NCI-H524 treated with DMSO at 0.1 percent for 48 hours (cell line): ENCODE results near the gene EIF5A.

ENCODE experiments used
- DNase-seq: peaks from one replicate; lab custom pipeline; 2025; lab: John Stamatoyannopoulos, UW

Gene EIF5A

DNA sequence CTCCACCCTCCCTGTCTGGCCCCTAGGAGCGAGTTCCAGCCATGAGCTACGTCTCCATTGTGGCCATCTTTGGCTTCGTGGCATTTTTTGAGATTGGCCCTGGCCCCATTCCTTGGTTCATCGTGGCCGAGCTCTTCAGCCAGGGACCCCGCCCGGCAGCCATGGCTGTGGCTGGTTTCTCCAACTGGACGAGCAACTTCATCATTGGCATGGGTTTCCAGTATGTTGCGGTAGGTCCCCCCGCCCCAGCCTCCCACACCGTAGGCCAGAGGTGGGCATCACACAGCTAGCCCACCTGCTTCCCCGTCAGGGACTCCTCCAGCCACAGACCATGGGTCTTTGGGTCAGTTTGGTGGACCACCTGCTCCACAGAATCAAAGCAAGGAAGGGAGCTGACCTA lies 21.7 kb upstream of the EIF5A start:
- DNase-seq = no peak

DNA sequence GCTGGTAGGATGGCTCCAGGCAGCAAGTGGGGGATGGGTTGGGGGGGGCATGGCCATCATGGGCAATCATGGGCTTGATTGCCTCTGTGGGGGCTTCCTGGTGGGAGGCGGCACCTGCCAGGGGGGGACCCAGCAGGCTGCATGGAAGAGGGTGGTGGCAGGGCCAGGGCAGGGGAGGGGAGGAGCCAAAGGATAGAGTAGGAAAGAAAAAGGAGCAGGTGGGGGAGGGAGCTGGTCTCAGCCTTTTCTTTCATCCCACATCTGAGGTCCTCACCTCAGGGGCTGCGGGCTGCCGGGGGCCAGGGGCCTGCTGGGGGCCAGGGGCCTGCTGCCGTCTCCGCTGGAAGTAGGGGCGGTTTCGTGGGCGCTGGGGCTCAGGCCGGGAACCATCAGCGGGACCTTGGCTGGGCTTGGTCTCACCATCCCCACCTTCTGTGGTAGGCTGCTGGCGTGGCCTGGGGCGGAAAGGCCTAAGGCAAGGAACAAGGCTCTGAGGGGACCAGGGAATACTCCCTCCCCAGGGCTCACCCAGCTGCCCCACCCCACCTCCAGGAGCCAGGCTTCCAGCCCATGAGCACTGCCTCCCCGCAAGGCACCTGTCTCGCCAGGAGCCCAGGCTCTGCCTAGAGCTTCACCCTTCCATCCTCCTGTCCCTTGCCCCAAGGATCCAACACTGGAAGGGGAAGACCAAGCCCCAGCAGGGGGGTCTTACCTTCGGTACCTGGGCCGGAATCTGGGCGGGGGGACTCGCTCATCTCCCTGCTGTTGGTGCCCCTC lies 18.0 kb upstream of the EIF5A start:
- DNase-seq = no peak

DNA sequence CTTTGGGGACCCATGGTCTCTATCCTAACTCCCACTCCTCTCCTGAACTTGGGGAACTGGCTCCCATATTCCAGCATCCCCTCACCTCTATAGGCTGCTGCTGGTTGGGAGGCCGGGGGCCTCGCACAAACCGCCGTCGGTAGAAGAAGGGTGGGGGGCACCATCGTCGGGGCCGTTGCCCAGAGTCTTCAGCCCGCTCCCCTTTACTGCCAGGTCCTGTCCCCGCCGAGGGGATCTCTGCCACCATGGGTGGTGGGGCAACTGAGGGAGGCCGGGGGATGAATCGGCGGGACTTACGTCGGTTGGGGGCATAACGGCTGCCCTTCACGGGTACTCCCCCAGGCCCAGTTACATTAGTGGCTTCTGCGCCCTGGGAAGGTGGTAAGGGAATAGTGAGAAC lies 17.3 kb upstream of the EIF5A start:
- no peak for DNase-seq

DNA sequence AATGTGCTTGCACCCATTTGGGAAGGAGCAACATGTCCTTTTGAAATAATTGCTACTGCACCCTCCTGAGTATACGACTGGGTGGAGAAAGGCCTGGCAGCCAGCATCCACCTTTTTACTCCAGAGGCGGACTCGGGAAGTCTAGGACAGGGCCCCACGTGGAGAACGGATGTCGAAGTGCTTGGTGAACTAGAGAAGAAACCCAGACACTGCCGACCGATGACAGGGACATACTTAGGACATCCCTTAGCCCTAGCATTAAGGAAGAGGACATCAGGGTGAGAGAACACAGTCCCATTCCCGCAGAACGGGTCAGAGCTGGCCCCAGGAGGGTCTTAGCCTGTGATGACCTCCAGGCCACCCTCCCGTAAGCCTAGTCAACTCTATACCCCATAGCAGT lies 16.7 kb upstream of the EIF5A start:
- DNase-seq = no peak

DNA sequence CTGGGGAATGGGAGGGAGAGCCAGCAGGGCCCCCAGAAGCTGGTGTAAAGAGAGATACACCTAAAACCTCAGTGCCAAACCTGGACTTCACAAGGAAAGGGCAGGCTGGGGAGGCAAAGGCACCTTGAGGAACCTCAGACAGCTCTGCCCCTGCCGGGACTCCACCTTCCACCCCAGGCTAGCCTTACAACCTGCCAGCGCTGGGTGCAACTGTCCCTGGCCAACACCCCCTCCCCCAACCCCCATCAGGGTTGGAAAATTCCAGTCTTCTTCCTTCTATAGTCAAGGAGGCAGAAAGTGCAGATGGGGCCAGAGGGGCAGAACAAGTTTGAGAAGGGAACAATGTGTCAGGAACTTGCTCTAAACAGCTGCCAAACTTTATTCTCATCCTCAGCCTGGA lies 15.2 kb upstream of the EIF5A start:
- DNase-seq = no peak

DNA sequence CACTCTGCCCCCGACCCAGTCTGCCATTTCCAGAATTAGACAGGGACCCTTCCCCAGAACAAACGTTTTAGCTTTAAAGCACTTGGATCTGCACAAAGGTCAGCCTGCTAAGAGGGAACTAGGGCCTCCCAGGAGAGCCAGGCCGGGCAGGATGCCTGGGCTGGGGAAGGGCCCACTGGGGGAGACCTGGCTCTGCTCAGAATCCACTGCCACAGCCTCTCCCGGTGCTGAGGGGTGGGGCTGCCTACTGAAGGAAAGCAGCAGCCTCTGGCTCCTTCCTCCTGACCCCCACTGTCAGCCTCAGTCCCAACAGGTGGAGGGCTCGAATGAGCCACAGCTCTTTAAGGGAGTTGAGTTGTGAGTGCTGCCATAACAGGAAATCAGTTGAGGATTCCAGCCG lies 14.7 kb upstream of the EIF5A start:
- no peak for DNase-seq

DNA sequence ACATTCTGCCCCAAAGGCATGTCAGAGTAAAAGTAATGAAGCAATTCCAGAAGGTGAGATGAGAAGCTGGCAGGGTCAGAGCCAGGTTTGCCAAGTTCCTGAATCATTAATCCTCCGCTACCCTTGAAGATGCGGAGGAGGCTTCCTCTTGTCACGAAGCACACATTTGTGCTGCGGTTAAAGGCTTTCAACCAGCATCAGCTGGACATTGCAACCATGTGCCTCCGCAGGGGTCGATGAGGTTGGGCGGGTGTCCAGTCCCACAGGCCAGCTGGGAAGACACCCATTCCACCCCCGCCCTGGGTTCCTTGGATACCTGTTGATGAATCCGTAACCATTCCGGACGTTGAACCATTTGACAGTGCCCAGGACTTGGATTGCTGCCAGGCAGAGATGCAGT lies 14.3 kb upstream of the EIF5A start:
- no peak for DNase-seq

DNA sequence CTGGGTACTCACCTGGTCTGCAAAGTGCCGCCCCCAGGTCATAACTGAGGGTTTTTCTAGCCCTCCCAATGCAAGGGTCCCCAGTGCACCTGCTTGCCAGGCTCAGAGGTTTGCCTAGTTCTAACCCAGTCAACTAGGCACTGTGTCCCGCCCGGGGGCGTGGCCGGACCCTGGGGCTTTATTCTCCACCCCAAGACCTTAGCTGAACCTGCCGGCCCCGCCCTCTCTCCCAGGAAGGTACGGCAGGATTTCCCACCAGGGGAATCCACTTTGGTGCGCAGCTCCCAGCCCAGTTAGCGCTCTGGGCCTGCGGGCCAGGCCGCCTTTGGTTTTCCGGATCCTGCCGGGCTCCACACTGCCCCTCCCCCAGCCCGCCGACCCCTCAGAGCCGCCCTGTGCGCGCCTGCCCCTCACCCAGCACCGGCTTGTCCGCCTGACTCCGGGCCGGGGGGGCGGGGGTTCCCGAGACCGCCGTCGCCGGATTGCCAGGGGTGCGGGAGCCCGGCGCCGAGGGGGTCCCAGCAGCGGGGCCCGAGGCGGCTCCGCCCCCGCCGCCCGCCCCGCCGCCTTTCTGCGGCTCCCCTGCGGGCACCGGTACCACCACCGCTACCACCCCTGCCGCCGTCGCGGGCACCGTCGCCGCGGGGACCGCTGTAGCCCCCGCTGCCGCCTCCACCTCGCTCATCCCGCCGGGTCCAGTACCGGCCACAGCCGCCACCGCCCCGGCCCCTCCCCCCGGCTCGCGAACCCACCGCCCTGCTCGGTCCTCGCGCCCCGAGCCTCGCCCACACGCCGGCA lies 13.4 kb upstream of the EIF5A start:
- DNase-seq = no peak

DNA sequence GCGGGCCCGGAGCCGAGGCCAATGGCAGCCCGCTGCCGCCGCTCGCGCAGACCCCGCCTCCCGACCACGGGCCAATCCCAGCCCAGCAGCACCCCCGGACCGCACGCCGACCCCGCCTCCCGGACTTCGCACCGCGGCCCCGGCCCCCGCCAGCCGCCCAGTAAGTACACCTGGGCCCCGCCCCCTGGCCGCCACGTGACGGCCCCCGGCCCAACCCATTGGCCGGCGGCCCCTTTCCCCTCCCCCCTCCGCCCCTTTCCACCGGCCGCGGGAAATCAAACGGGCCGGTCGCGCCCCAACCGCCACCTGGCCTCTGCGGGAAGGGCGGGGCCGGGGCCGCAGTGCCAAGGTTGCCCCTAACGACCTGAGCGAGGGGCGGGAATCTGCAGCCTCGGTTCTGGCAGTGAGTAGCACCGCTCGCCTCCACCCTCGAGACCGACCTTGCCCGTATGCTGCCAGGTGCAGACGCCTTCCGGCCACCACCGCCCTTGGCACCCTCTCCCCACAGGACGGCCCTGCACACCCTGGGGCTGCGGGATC lies 12.7 kb upstream of the EIF5A start, which contains the start of gene YBX2:
TSS of gene YBX2 (minus strand) at position 26 of the 540 bp plus-strand sequence. CDS start 139 bp downstream, outside the sequence.
- no peak for DNase-seq

DNA sequence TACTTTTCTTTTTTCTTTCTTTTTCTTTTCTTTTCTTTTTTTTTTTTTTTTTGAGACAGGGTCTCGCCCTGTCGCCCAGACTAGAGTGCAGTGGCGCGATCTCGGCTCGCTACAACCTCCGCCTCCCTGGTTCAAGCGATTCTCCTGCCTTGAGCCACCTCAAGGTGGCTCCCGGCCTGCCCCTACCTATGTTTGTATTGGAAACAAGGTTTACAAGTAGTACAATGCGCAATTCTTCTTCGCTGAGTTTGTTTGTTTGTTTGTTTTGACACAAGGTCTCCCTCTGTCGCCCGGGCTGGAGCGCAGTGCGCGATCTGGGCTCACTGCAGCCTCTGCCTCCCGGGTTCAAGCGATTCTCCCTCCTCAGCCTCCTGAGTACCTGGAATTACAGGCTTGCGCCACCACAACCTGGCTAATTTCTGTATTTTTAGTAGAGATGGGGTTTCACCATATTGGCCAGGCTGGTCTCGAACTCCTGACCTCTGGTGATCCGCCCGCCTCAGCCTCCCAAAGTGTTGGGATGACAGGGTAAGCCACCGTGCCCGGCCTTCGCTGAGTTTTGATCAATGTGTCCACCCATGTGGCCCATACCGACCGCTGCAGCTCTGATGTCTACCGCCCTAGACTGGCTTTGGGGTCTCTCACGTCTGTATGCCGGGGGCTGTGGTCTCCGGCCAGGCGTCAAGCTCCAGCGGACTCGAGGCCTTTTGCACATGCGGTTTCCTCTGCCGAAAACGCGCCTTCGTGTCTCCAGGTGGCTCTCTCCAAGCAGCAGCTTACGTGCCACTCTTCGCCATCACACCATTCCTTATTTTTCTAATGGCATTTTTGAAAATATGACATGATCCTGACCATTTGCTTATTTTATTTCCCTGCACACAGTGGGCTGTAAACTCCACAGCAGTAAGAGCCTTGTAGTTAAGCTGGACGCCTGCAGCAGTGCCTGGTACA lies 11.9 kb upstream of the EIF5A start:
- DNase-seq = no peak

DNA sequence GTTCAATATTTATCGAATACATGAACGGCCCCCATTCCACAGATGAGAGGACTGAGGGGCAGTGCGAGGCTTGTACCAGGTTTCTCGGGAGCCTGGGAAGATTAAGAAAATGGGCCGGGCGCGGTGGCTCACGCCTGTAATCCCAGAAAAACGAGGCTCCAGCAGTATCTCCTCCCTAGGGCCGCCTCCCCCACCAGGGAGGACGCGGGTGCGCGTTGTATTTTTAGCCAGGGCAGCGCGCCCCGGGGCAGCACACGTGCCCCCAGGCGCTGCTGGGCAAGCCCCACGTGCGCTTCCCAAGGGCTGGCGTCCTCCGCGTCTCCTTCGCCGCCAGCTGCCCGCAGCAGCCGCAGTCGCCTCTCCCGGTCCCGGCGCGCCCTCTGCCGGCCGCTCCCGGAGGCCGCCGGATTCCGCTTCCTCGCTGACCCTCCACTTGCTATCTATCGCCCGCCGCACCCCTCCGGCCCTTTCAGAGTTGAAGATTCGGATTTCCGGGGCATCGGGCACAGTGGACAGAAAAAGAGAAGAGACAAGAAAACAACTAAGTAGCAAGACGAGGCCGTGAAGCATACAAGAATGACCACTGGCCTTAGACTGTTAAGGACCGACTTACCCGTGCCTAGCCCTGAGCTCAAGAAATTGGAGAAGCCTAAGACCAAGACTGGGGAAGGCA lies 11.1 kb upstream of the EIF5A start:
- no peak for DNase-seq

DNA sequence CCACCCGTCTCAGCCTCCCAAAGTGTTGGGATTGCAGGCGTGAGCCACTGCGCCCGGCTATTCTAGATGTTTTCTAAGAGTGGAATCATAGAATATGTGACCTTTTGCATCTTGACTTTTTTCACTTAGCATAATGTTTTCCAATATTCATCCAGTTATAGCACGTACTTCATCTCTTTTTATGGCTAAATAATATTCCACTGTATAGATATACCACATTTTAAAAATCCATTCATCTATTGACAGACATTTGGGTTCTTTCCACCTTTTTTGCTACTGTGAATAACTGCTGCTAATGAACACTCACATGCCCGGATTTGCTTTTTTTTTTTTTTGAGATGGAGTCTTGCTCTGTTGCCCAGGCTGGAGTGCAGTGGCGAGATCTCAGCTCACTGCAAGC lies 3.2 kb upstream of the EIF5A start:
- no peak for DNase-seq

DNA sequence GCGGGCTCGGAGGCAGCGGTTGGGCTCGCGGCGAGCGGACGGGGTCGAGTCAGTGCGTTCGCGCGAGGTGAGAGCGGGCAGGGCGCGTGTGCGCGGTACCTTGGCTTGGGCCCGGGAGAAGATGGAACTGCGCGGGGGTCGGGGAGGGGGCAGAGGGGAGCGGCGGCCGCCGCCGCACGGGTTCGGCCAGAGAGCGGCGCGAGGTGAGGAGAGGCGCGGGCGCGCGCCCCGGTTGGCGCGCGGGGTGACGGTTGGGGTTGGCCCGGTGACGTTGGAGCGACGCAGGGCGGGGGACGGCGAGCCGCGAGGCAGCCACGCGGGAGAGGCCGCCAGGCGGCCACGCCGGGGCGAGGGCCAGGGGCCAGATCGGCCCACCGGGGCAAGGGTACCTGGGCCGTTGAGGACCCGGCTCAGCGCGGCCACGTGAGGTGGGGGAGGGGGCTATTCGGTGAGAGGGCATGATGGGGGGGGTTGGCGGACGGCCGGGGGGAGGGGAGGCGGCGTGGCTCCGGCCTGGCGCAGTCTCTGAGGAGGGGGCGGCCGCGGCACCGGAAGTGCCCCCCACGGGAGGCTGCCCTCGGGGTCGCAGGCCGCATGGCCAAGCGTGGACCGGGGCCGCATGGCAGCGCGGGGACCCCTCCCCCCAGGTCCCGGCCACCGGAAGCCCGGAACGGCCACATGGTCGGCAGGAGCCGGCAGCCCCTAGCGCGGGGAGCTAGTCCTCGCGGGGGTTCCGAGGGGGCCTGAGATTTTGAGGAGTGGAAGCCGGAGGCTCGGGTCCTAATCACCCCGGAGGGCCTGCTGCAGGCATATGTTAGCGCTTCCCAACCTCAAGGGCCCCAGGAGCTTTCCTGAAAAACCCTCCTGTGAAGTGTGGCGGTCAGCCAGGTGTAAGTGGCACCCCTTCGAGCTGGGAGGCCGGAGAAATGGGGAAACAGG lies 527 bp downstream of the EIF5A start:
- no peak for DNase-seq

DNA sequence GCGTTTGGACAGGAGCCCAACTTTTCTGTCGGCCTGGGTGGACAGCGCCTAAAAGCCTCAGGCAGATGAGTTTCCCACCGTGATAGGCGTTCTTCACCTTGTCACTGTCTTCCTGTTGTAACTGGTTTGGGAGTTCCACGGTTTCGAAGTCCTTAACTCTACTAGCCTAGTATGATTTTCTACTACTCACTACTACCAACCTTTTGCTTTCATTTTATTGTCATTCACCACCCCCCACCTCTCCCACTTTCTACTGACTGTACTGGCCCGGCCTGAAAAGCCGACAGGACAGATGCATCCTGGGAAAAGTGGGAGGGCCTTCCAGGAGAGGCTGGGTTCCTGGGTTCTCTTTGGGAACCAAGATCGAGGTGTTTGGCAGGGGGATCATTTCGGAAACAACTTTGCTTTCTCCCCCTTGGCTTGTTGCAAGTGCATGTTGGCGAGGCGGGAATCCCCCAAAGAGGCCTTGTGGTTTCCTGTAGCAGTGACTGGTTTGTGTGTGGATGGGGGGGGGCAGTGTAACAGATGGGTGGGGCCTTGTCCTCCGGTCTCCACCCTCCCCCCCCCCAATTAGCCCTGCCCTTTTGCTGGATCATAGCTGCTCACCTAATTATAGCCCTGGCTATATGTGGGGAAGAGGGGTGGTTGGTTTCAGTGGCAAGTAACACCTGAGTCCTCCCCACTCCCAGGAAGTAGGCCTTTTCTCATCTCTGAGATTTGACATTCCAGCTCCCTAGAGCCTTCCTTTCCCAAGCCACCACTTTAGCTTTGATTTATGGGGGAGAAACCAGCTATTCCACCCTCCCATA lies 1.4 kb downstream of the EIF5A start:
- DNase-seq = no peak

DNA sequence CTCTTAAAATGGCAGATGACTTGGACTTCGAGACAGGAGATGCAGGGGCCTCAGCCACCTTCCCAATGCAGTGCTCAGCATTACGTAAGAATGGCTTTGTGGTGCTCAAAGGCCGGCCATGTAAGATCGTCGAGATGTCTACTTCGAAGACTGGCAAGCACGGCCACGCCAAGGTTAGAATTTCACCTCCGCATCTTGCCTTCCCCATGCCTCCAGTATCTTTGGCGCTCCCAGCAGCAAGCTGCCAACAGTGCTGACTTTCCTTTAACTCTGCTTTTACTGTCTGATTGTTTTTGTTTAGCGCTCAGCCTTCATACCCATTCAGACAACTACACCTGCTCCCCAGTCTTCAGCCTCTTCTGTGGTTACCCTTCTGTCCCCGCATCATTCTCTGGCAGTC lies 2.2 kb downstream of the EIF5A start:
- DNase-seq = no peak

DNA sequence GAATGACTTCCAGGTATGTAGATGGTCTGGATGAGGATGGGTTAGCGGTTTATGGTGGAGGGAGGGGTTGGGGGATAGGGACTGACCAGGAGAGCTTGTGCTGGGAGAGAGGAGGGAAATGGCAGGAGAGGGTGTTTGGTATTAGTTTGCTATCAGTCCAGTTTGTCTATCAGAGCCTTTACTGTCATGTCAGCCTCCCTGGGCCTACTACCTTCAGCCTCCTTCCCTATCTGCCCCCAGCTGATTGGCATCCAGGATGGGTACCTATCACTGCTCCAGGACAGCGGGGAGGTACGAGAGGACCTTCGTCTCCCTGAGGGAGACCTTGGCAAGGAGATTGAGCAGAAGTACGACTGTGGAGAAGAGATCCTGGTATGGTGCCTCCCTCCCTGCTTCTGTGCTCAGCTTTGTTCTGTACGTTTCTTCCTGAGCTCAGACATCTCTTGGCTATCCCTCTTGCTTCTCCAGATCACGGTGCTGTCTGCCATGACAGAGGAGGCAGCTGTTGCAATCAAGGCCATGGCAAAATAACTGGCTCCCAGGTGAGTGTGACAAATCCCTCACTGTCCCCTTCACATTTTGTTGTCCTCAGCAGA lies 3.8 kb downstream of the EIF5A start:
- no peak for DNase-seq

DNA sequence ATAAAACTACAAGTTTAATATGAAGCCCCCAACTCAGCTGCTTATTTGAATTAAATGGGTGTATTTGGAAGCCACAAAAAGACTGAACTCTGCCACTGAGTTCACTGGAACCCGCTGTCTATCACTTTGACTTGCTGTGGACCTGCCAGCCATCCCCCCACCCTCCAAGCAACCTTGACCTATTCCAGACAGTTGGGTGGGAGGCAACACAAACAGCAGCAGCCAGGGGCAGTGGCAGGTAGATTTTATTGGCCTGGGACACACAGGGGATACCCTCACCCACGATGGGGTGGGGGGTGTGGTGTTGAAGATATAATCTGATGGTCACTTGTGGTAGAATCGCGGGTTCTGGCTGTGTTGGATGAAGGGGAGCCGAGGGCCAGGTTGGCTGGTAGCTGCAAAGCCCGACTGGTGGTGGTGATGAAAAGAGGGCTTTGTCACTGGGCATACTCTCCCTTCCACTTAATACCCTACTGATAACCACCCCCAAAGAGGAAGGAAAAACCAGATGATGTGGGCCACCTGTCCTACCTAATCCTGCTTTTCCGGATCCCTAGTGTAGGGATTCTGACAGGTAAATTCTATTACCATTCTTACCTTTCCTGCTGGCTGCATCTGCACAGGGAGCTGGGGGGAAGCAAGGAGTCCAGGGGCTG lies 5.1 kb downstream of the EIF5A start:
- DNase-seq = no peak

DNA sequence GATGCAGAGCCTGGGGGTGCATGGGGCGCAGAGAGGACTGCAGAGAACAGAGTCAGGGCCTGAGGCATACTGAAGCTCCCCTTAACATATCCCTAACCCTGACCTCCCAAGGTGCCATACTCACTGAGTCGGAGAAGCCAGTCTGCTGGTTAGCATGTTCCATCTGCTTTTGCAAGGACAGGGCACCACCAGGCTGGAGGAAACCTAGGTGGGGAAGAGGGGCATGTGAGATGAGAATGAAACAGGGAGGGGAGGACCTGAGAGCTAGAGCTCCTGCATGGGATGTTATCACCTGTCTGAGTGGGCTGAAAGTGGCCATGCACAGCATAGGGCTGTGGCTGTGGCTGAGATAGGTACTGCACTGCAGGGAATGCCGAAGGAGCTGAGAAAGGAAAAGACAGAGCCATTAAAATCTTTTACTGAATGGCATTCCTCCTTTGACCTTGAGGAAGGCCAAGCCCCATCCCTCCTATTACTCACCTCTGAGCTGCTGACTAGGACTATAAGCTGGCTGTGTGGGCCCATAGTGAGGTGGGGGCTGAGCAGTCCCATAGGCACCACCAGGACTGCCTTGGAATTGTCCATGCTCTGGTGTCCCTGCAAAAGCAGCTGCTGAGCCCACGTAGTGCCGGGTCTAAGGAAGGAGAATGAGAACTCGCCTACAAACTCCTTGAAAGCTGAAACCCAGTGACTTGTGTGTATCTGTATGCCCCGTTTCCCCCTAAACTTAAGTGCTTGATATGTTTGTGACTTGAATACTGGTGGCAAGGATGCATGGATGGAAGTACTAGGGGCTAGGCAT lies 5.9 kb downstream of the EIF5A start:
- DNase-seq = no peak
